ENCODE data around the gene FAM186B. TPM values are rescaled to one million over a fixed set of nuclear protein-coding genes. Genes with fewer than 3 reads are reported as not detected.
A peak's percentile ranks its signal among the peaks of the same experiment; 100 is the strongest.
"Not testable (repeated sequence)": the region's sequence is repeated elsewhere in the genome, so short reads cannot be mapped to it uniquely, and the experiment has no call there.

The FAM186B gene
- total RNA-seq, 1 donor from 2014 or later = 0.46 TPM

- intact Hi-C loops (cut with DNase I) = no loop called here
- DNase-seq (no peak), ATAC-seq (ENCODE audit: poor library complexity) (no peak)
These were observed 13.1 kb upstream of the FAM186B start for GRCh38 chr12:49618576-49618975.

GRCh38 chr12:49616533-49617219 lies 11.2 kb upstream of the FAM186B start:
- DNase-seq (no peak), ATAC-seq (ENCODE audit: poor library complexity) (no peak)
- intact Hi-C loops (cut with DNase I) = no loop called here

- intact Hi-C loops (cut with DNase I) = no loop called here
- ATAC-seq (ENCODE audit: poor library complexity) = no peak
- DNase-seq = no peak
These were observed 10.3 kb upstream of the FAM186B start for GRCh38 chr12:49615725-49616124.

GRCh38 chr12:49612210-49612609 lies 6.8 kb upstream of the FAM186B start:
- intact Hi-C loops (cut with DNase I) = no loop called here
- ATAC-seq (ENCODE audit: poor library complexity) (no peak), DNase-seq (no peak)

- ATAC-seq (ENCODE audit: poor library complexity); DNase-seq; intact Hi-C loops (cut with DNase I): not testable (repeated sequence)
These were observed 5.3 kb upstream of the FAM186B start for GRCh38 chr12:49610785-49611184.

GRCh38 chr12:49609875-49610154 lies 4.4 kb upstream of the FAM186B start:
- DNase-seq (no peak), ATAC-seq (ENCODE audit: poor library complexity) (no peak)
- intact Hi-C loops (cut with DNase I) = no loop called here

GRCh38 chr12:49609059-49609874 lies 3.8 kb upstream of the FAM186B start:
- DNase-seq = no peak
- intact Hi-C loops (cut with DNase I) = no loop called here
- ATAC-seq (ENCODE audit: poor library complexity) = no peak

- DNase-seq = no peak
- intact Hi-C loops (cut with DNase I) = no loop called here
- ATAC-seq (ENCODE audit: poor library complexity) = no peak
These were observed 583 bp downstream of the FAM186B start for GRCh38 chr12:49604856-49605255.

GRCh38 chr12:49603721-49604120 lies 1.7 kb downstream of the FAM186B start:
- DNase-seq = no peak
- no peak for ATAC-seq (ENCODE audit: poor library complexity)
- intact Hi-C loops (cut with DNase I) = no loop called here

- ATAC-seq (ENCODE audit: poor library complexity) (no peak), DNase-seq (no peak)
- intact Hi-C loops (cut with DNase I) = no loop called here
These were observed 5.5 kb downstream of the FAM186B start for GRCh38 chr12:49599961-49600360.

- intact Hi-C loops (cut with DNase I) = no loop called here
- ATAC-seq (ENCODE audit: poor library complexity) = no peak
- DNase-seq = no peak
These were observed 6.9 kb downstream of the FAM186B start for GRCh38 chr12:49598527-49598926.

GRCh38 chr12:49588721-49589516 lies 16.5 kb downstream of the FAM186B start:
- intact Hi-C loops (cut with DNase I) = no loop called here
- peak; percentile 62 for ATAC-seq (ENCODE audit: poor library complexity)
- DNase-seq = peak; percentile 76

GRCh38 chr12:49588281-49588680 lies 17.2 kb downstream of the FAM186B start:
- intact Hi-C loops (cut with DNase I) = no loop called here
- DNase-seq (no peak), ATAC-seq (ENCODE audit: poor library complexity) (no peak)

- ATAC-seq (ENCODE audit: poor library complexity) = no peak
- intact Hi-C loops (cut with DNase I) = no loop called here
- no peak for DNase-seq
These were observed 18.1 kb downstream of the FAM186B start for GRCh38 chr12:49587174-49587908.

GRCh38 chr12:49585477-49586459 lies 19.7 kb downstream of the FAM186B start:
- ATAC-seq (ENCODE audit: poor library complexity) (no peak), DNase-seq (no peak)
- intact Hi-C loops (cut with DNase I) = no loop called here

- intact Hi-C loops (cut with DNase I) = no loop called here
- DNase-seq (no peak), ATAC-seq (ENCODE audit: poor library complexity) (no peak)
These were observed 20.8 kb downstream of the FAM186B start for GRCh38 chr12:49584591-49584990.

- intact Hi-C loops (cut with DNase I) = no loop called here
- DNase-seq = no peak
- ATAC-seq (ENCODE audit: poor library complexity) = peak; percentile 15
These were observed 21.9 kb downstream of the FAM186B start for GRCh38 chr12:49583366-49584094.
